GM12878 (cell line): ENCODE data around the gene CASP8. TPM values are rescaled to one million over a fixed set of nuclear protein-coding genes. Genes with fewer than 3 reads are reported as not detected.

ENCODE experiments used
- CBX5 ChIP-seq: sonication (generic); IDR thresholded peaks from 2 replicates; pipeline ENCODE4 v1.6.1; 2016; ENCODE audit warnings: low read depth, moderate library complexity, mild to moderate bottlenecking, inconsistent platforms
- E2F8 ChIP-seq: fragments of 450-650 bp; IDR thresholded peaks from 2 replicates; pipeline ENCODE4 v1.6.1; 2018; ENCODE audit warnings: mild to moderate bottlenecking, low read depth, moderate library complexity; ENCODE audit not compliant: partially characterized antibody
- ETV6 ChIP-seq, 2 experiments: fragments of 450-650 bp in 1 of 2; IDR thresholded peaks in 1 of 2; conservative IDR thresholded peaks in 1 of 2; 2 replicates each; pipeline ENCODE4 v1.6.1; 2014; ENCODE audit warnings: antibody characterized with exemption in 1 of 2, borderline replicate concordance in 1 of 2, low read depth in 1 of 2, mild to moderate bottlenecking in 1 of 2, moderate library complexity in 1 of 2
- JUND ChIP-seq: IDR thresholded peaks from 2 replicates; pipeline ENCODE4 v1.6.1; 2012; ENCODE audit warnings: low read depth, mild to moderate bottlenecking, low read length, improper control_type of control experiment, moderate library complexity
- RELA ChIP-seq: fragments of 450-650 bp; IDR thresholded peaks from 2 replicates; pipeline ENCODE4 v1.8.0; 2014; ENCODE audit warnings: borderline replicate concordance; ENCODE audit not compliant: partially characterized antibody
- USF1 ChIP-seq: IDR thresholded peaks from 2 replicates; pipeline ENCODE4 v1.6.1; 2011; ENCODE audit warnings: borderline replicate concordance, low read depth, mild to moderate bottlenecking, moderate library complexity, mixed read lengths, low read length; ENCODE audit not compliant: insufficient read depth; ENCODE audit errors: extremely low read length
- YY1 ChIP-seq: IDR thresholded peaks from 2 replicates; pipeline ENCODE4 v1.6.1; 2011; ENCODE audit warnings: low read depth, mild to moderate bottlenecking, low read length
- polyA plus RNA-seq, 11 experiments: library from polyadenylated mRNA; depleted of rRNA in 4 of 11; unstranded in 6 of 11; stranded (reverse) in 5 of 11; fragments of >200 nt; fragmentation: Nextera tagmentation in 4 of 11; fragmentation: Illumina TruSeq in 1 of 11; extraction: Ambion mirVana in 4 of 11; extraction: Trizol in 1 of 11; gene quantifications; 1 replicate in 1 of 11; 2 replicates in 10 of 11; pipeline versions ENCODE4 v1.2.1 to v1.2.3, GENCODE V29; 2011 to 2016; ENCODE audit warnings: inconsistent platforms in 2 of 11, missing spikeins in 2 of 11, low read depth in 1 of 11
- total RNA-seq, 4 experiments: library from RNA; depleted of rRNA in 3 of 4; stranded (reverse); fragments of >200 nt in 3 of 4; fragmentation: Illumina TruSeq in 1 of 4; extraction: Trizol in 1 of 4; gene quantifications; 2 replicates each; pipeline versions ENCODE4 v1.2.1 to v1.2.3, GENCODE V29; 2013 to 2021

Gene CASP8
- total and polyA plus RNA-seq, 10 of the 15 experiments (the other 5 are each of a cell fraction or from before 2014, with no cell fraction given), result 18.6 to 54.1 (median 39.9) TPM

GRCh38 chr2:201233192-201233811, 27.0 kb upstream of the CASP8 start (continued):
- peak; percentile 13 for TF ChIP-seq E2F8
- peak; percentile 64 for TF ChIP-seq USF1
- 0 out of 2 replicates have a peak, but pooled peaks have one; percentile 61 for TF ChIP-seq CBX5
- TF ChIP-seq JUND, result no peak
- TF ChIP-seq RELA, result peak; percentile 9
- TF ChIP-seq ETV6 (conservative IDR thresholded peaks at IDR 0.05 in 1 of 2, IDR thresholded peaks at IDR 0.05 in 1 of 2; ENCODE audit: borderline replicate concordance in 1 of 2, low read depth in 1 of 2), result peak in 1 of 2 experiments; percentile 48; a peak in 1 of 4 replicates
- peak; percentile 62; the same call in 1 of the 2 replicates for TF ChIP-seq YY1
